DND-41 (cell line): ENCODE data around the gene P4HB.

Experiments
- EZH2 ChIP-seq: IDR thresholded peaks from 3 replicates; pipeline ENCODE4 v1.6.1; 2012; ENCODE audit warnings: borderline replicate concordance, low read depth, mild to moderate bottlenecking, moderate library complexity, low read length, inconsistent platforms; ENCODE audit not compliant: severe bottlenecking
- TF ChIP-seq, protein P1 (sequence below): IDR thresholded peaks from 2 replicates; pipeline ENCODE4 v1.5.1; 2012; ENCODE audit warnings: borderline replicate concordance, low read length, moderate library complexity, mild to moderate bottlenecking; ENCODE audit not compliant: poor library complexity, severe bottlenecking; ENCODE audit errors: extremely low read depth

DNA sequence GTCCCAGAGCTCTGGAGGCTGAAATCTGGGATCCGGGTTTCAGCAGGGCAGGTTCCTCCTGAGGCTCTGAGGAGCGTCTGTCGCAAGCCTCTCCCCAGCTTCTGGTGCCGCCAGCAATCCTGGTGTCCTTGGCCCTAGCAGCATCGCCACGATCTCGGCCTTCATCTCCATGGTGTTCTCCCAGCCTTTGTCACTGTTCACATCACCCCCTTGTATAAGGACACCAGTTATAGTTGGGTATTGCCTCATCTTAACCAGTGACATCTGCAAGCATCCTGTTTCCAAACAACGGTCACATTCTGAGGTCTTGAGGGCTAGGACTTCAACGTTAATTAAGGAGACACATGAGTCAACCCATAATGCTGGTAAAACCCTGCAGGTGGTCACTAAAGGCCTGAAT lies 22.7 kb downstream of the P4HB start:
- TF ChIP-seq, protein P1, sequence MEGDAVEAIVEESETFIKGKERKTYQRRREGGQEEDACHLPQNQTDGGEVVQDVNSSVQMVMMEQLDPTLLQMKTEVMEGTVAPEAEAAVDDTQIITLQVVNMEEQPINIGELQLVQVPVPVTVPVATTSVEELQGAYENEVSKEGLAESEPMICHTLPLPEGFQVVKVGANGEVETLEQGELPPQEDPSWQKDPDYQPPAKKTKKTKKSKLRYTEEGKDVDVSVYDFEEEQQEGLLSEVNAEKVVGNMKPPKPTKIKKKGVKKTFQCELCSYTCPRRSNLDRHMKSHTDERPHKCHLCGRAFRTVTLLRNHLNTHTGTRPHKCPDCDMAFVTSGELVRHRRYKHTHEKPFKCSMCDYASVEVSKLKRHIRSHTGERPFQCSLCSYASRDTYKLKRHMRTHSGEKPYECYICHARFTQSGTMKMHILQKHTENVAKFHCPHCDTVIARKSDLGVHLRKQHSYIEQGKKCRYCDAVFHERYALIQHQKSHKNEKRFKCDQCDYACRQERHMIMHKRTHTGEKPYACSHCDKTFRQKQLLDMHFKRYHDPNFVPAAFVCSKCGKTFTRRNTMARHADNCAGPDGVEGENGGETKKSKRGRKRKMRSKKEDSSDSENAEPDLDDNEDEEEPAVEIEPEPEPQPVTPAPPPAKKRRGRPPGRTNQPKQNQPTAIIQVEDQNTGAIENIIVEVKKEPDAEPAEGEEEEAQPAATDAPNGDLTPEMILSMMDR = no peak
- TF ChIP-seq EZH2 = no peak
